Activated CD4-positive, alpha-beta T cell treated with anti-CD3 and anti-CD28 coated beads for 1 hour (primary cell): ENCODE results near the gene GLTP.
"Not testable (repeated sequence)": the region's sequence is repeated elsewhere in the genome, so short reads cannot be mapped to it uniquely, and the experiment has no call there.

ENCODE experiments used
- DNase-seq: peaks from one replicate; pipeline ENCODE4 v3.0.0-alpha.2; 2020

Gene GLTP

GRCh38 chr12:109880043-109880931 is at the start of gene GLTP:
GLTP (minus strand) TSS chr12:109880541; CDS start chr12:109880374, 167 bp downstream.
- peak; percentile 84 for DNase-seq

GRCh38 chr12:109929326-109929725 is 49.0 kb upstream of the GLTP start:
- DNase-seq = not testable (repeated sequence)

GRCh38 chr12:109928058-109928656 is 47.8 kb upstream of the GLTP start:
- DNase-seq = no peak

- DNase-seq = no peak
These were observed 47.3 kb upstream of the GLTP start for GRCh38 chr12:109927622-109928021.

- DNase-seq = no peak
These were observed 46.3 kb upstream of the GLTP start for GRCh38 chr12:109926488-109927210.

- no peak for DNase-seq
These were observed 45.7 kb upstream of the GLTP start for GRCh38 chr12:109926016-109926415.

GRCh38 chr12:109925185-109925840 is 45.0 kb upstream of the GLTP start:
- DNase-seq = no peak

GRCh38 chr12:109923481-109924245 is 43.3 kb upstream of the GLTP start:
- no peak for DNase-seq

GRCh38 chr12:109923038-109923437 is 42.7 kb upstream of the GLTP start:
- DNase-seq = no peak

GRCh38 chr12:109921982-109922381 is 41.6 kb upstream of the GLTP start:
- no peak for DNase-seq

GRCh38 chr12:109920261-109920780 is 40.0 kb upstream of the GLTP start:
- DNase-seq = no peak

- no peak for DNase-seq
These were observed 39.1 kb upstream of the GLTP start for GRCh38 chr12:109919456-109919855.

- DNase-seq = no peak
These were observed 35.7 kb upstream of the GLTP start for GRCh38 chr12:109916045-109916444.

GRCh38 chr12:109915171-109916040 is 35.1 kb upstream of the GLTP start:
- DNase-seq = no peak

- no peak for DNase-seq
These were observed 34.1 kb upstream of the GLTP start for GRCh38 chr12:109914461-109914860.

GRCh38 chr12:109912855-109913321 is 32.5 kb upstream of the GLTP start:
- no peak for DNase-seq

- DNase-seq = no peak
These were observed 30.6 kb upstream of the GLTP start for GRCh38 chr12:109910969-109911348.

- no peak for DNase-seq
These were observed 30.1 kb upstream of the GLTP start for GRCh38 chr12:109910254-109910968.

GRCh38 chr12:109905301-109905700 is 25.0 kb upstream of the GLTP start:
- DNase-seq = no peak

- no peak for DNase-seq
These were observed 22.6 kb upstream of the GLTP start for GRCh38 chr12:109902891-109903418.
